Transverse colon (tissue), 4 donors: ENCODE data around the gene CLSTN1.

ENCODE experiments used
- POLR2A ChIP-seq: fragments of 450-650 bp; IDR thresholded peaks from one replicate; pipeline ENCODE4 v1.6.1; 2016; ENCODE audit warnings: antibody characterized with exemption, mild to moderate bottlenecking, moderate library complexity
- POLR2AphosphoS5 ChIP-seq, 3 donors: sonication (generic); formaldehyde crosslinking; IDR thresholded peaks; one replicate each; pipeline ENCODE4 v1.6.1; 2016; ENCODE audit warnings: antibody characterized with exemption in 3 of 3
- TF ChIP-seq, protein P1 (sequence below), 5 experiments: fragments of 200-600 bp in 3 of 5; fragments of 450-650 bp in 2 of 5; sonication (generic) in 3 of 5; IDR thresholded peaks; 1 replicate in 2 of 5; 2 replicates in 3 of 5; pipeline ENCODE4 v1.5.1; 2016 to 2017; ENCODE audit warnings: antibody characterized with exemption in 5 of 5, inconsistent platforms in 3 of 5, mild to moderate bottlenecking in 2 of 5, moderate library complexity in 1 of 5

DNA sequence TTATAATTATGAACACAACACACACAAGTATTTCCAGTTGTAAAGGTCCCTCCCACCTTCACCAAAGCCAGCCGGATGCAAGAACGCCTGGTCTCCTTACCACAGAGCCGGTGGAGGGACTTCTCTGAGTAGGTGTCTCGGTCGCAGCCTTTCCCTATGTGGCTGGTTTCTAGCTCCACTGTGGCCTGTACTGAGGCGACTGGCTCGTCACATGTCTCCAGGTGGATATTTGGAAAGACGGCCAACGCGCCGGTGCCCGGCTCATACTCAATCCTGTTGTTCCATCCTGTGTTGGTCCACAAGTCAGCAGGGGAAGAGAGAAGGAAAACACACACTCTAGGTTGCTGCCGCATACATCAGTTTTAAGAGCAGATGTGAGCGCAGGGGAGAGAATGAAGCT, 74.4 kb downstream of the CLSTN1 start:
- no peak for TF ChIP-seq POLR2A
- TF ChIP-seq, protein P1, sequence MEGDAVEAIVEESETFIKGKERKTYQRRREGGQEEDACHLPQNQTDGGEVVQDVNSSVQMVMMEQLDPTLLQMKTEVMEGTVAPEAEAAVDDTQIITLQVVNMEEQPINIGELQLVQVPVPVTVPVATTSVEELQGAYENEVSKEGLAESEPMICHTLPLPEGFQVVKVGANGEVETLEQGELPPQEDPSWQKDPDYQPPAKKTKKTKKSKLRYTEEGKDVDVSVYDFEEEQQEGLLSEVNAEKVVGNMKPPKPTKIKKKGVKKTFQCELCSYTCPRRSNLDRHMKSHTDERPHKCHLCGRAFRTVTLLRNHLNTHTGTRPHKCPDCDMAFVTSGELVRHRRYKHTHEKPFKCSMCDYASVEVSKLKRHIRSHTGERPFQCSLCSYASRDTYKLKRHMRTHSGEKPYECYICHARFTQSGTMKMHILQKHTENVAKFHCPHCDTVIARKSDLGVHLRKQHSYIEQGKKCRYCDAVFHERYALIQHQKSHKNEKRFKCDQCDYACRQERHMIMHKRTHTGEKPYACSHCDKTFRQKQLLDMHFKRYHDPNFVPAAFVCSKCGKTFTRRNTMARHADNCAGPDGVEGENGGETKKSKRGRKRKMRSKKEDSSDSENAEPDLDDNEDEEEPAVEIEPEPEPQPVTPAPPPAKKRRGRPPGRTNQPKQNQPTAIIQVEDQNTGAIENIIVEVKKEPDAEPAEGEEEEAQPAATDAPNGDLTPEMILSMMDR (IDR thresholded peaks at IDR 0.05) = no peak
- no peak for TF ChIP-seq POLR2AphosphoS5 (IDR thresholded peaks at IDR 0.05)
